Right lobe of liver (tissue), 4 donors: ENCODE results near the gene CACNA2D4.

ENCODE experiments used
- POLR2A ChIP-seq: fragments of 450-650 bp; IDR thresholded peaks from one replicate; pipeline ENCODE4 v1.6.1; 2017; ENCODE audit warnings: antibody characterized with exemption, mild to moderate bottlenecking
- TF ChIP-seq, protein P1 (sequence below), 4 donors: fragments of 200-600 bp in 3 of 4; fragments of 450-650 bp in 1 of 4; IDR thresholded peaks; one replicate each; pipeline versions ENCODE4 v1.5.1 to v1.8.0; 2016 to 2022; ENCODE audit warnings: antibody characterized with exemption in 4 of 4, mild to moderate bottlenecking in 2 of 4
- donor health status: DM: no; HTN: no; CAD: no.
- donor health status: DM: no; HTN: no; CAD: no.
- donor health status: DM: no; HTN: yes; CAD: no.

DNA sequence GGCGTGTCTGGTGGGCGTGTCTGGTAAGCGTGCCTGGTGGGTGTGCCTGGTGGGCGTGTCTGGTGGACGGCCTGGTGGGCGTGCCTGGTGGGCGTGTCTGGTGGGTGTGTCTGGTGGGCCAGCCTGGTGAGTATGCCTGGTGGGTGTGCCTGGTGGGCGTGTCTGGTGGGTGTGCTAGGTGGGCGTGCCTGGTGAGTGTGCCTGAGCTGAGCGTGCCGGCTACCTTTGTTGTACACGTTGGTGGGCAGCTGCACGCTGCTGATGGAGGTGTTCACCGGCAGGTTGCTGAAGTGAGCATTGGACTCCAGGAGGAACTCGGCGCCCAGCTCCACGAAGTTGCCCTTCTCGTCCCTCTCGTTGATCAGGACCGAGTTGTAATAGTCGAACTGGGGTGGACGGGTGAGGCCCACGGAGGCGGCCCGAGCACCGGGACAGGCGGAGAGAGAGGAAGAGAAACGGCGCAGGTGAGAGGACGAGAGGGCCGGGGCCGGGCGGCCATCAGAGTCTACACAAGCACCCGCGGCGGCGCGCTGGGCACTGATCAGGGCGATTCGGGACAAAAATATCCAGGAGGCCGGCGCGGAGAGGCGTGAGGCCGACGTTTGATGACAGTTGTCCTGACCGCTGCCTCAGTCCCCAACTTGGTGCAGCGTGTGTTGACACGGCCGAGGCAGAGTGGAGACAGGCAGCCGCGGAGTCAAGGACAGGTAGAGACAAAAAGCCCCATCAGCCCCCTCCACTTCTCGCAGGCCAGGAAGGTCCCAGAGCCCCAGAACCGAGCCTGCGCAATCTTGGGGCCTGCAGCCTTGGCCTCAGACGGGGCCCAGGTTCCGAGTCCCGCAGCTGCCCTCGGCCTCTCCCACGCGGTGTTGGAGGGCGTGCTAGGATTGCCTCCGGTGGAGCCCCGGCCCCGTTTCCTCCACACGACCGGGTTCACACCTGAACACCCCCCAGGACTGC lies 10.5 kb downstream of the CACNA2D4 start:
- TF ChIP-seq, protein P1, sequence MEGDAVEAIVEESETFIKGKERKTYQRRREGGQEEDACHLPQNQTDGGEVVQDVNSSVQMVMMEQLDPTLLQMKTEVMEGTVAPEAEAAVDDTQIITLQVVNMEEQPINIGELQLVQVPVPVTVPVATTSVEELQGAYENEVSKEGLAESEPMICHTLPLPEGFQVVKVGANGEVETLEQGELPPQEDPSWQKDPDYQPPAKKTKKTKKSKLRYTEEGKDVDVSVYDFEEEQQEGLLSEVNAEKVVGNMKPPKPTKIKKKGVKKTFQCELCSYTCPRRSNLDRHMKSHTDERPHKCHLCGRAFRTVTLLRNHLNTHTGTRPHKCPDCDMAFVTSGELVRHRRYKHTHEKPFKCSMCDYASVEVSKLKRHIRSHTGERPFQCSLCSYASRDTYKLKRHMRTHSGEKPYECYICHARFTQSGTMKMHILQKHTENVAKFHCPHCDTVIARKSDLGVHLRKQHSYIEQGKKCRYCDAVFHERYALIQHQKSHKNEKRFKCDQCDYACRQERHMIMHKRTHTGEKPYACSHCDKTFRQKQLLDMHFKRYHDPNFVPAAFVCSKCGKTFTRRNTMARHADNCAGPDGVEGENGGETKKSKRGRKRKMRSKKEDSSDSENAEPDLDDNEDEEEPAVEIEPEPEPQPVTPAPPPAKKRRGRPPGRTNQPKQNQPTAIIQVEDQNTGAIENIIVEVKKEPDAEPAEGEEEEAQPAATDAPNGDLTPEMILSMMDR (IDR thresholded peaks at IDR 0.05): no peak
- no peak for TF ChIP-seq POLR2A
